Mesodermal cell (in vitro differentiated cells): ENCODE data around the gene LSM2.

Source experiments
- H3K27ac ChIP-seq: 2 replicates; pipeline ENCODE4 v1.7.0; 2013; ENCODE audit warnings: mild to moderate bottlenecking, low read depth, low read length, moderate library complexity; ENCODE audit not compliant: severe bottlenecking
- H3K36me3 ChIP-seq: 2 replicates; pipeline ENCODE4 v1.7.1; 2013; ENCODE audit warnings: mild to moderate bottlenecking, low read length, moderate library complexity; ENCODE audit not compliant: control insufficient read depth, insufficient read depth
- H3K4me1 ChIP-seq: one replicate; pipeline ENCODE4 v1.7.1; 2013; ENCODE audit warnings: mild to moderate bottlenecking, low read length; ENCODE audit not compliant: insufficient read depth, control insufficient read depth, poor library complexity, severe bottlenecking
- H3K4me3 ChIP-seq: 2 replicates; pipeline ENCODE4 v1.7.0; 2013; ENCODE audit warnings: low read length, control low read depth, mild to moderate bottlenecking; ENCODE audit not compliant: insufficient read depth, poor library complexity, severe bottlenecking; ENCODE audit errors: extremely low read depth
- H3K9me3 ChIP-seq: 2 replicates; pipeline ENCODE4 v1.7.1; 2013; ENCODE audit warnings: mild to moderate bottlenecking, low read length, moderate library complexity; ENCODE audit not compliant: control insufficient read depth
- WGBS, 2 experiments: methylation state at CpG; one replicate each; pipeline ENCODE4 v1.1.5; 2013; ENCODE audit warnings: missing lambda C conversion rate in 2 of 2; ENCODE audit not compliant: insufficient coverage in 2 of 2; 5-methylcytosine and 5-hydroxymethylcytosine counted together

Gene LSM2

GRCh38 chr6:31764198-31764597 is 42.6 kb downstream of the LSM2 start:
- Histone ChIP-seq H3K4me3 (no peak overlapping the region), H3K9me3 (no peaks in the 10 kb centered on the region), H3K4me1 (peaks cover 18% of the 10 kb centered on the region), H3K27ac (peak overlapping the region; percentile 29), H3K36me3 (peaks cover 30% of the 10 kb centered on the region)
- 95 to 100% methylated on average over 1 to 2 of the region's 4 CpGs for WGBS, 2 experiments

GRCh38 chr6:31763619-31763940 is 43.2 kb downstream of the LSM2 start:
- no peak overlapping the region for H3K4me3 ChIP-seq
- H3K27ac ChIP-seq: peak overlapping the region; percentile 87
- H3K36me3 ChIP-seq: peaks cover 30% of the 10 kb centered on the region
- WGBS, 2 experiments: 5 to 10% methylated on average over 1 of the region's 1 CpG
- H3K9me3 ChIP-seq: no peaks in the 10 kb centered on the region
- peaks cover 18% of the 10 kb centered on the region for H3K4me1 ChIP-seq

GRCh38 chr6:31762878-31763618 is 43.7 kb downstream of the LSM2 start:
- H3K27ac ChIP-seq: peak overlapping the region; percentile 87
- peaks cover 18% of the 10 kb centered on the region for H3K4me1 ChIP-seq
- H3K4me3 ChIP-seq: no peak overlapping the region
- peaks cover 30% of the 10 kb centered on the region for H3K36me3 ChIP-seq
- 75 to 83% methylated on average over 7 of the region's 8 CpGs for WGBS, 2 experiments
- no peaks in the 10 kb centered on the region for H3K9me3 ChIP-seq

GRCh38 chr6:31762356-31762755 is 44.4 kb downstream of the LSM2 start, which contains the start of gene SAPCD1:
SAPCD1 (plus strand) TSS chr6:31762656; CDS start chr6:31763055, 399 bp downstream.
- Histone ChIP-seq H3K9me3 (no peaks in the 10 kb centered on the region), H3K27ac (peak within 1 kb of the TSS; percentile 87), H3K4me3 (no peak within 1 kb of the TSS), H3K36me3 (peaks cover 30% of the 10 kb centered on the region), H3K4me1 (peaks cover 18% of the 10 kb centered on the region)
- WGBS, 2 experiments: 78 to 83% methylated on average over 1 to 2 of the region's 4 CpGs

- Histone ChIP-seq H3K9me3 (no peaks in the 10 kb centered on the region), H3K4me3 (no peak overlapping the region), H3K27ac (no peak overlapping the region), H3K36me3 (peaks cover 30% of the 10 kb centered on the region), H3K4me1 (peaks cover 18% of the 10 kb centered on the region)
- WGBS, 2 experiments: 93 to 98% methylated on average over 3 to 7 of the region's 8 CpGs
These were observed 45.4 kb downstream of the LSM2 start for GRCh38 chr6:31761343-31761742.

GRCh38 chr6:31760790-31761189 is 46.0 kb downstream of the LSM2 start:
- H3K27ac ChIP-seq: no peak overlapping the region
- H3K36me3 ChIP-seq: peaks cover 30% of the 10 kb centered on the region
- no peaks in the 10 kb centered on the region for H3K9me3 ChIP-seq
- no peak overlapping the region for H3K4me3 ChIP-seq
- H3K4me1 ChIP-seq: peaks cover 18% of the 10 kb centered on the region
- WGBS, 2 experiments: 100% methylated on average over 1 to 2 of the region's 5 CpGs

GRCh38 chr6:31758281-31758680 is 48.5 kb downstream of the LSM2 start:
- peaks cover 8% of the 10 kb centered on the region for H3K4me1 ChIP-seq
- 100% methylated on average over 1 of the region's 2 CpGs for WGBS, 2 experiments
- H3K4me3 ChIP-seq: no peak overlapping the region
- no peaks in the 10 kb centered on the region for H3K9me3 ChIP-seq
- H3K36me3 ChIP-seq: peaks cover 30% of the 10 kb centered on the region
- H3K27ac ChIP-seq: no peak overlapping the region

GRCh38 chr6:31752739-31753319 is 53.9 kb downstream of the LSM2 start:
- H3K4me3 ChIP-seq: no peak overlapping the region
- H3K4me1 ChIP-seq: peaks cover 4% of the 10 kb centered on the region
- no peak overlapping the region for H3K27ac ChIP-seq
- no peaks in the 10 kb centered on the region for H3K9me3 ChIP-seq
- H3K36me3 ChIP-seq: peaks cover under 1% of the 10 kb centered on the region
- 87 to 93% methylated on average over 4 to 8 of the region's 8 CpGs for WGBS, 2 experiments

GRCh38 chr6:31750411-31751022 is 56.2 kb downstream of the LSM2 start:
- H3K27ac ChIP-seq: no peak overlapping the region
- H3K4me1 ChIP-seq: peaks cover 12% of the 10 kb centered on the region
- 94 to 96% methylated on average over 5 to 6 of the region's 7 CpGs for WGBS, 2 experiments
- H3K4me3 ChIP-seq: no peak overlapping the region
- no peaks in the 10 kb centered on the region for H3K9me3 ChIP-seq
- peaks cover 9% of the 10 kb centered on the region for H3K36me3 ChIP-seq

- Histone ChIP-seq H3K9me3 (no peaks in the 10 kb centered on the region), H3K4me3 (no peak overlapping the region), H3K27ac (no peak overlapping the region), H3K36me3 (peaks cover 12% of the 10 kb centered on the region), H3K4me1 (peaks cover 12% of the 10 kb centered on the region)
- WGBS, 2 experiments: 95 to 97% methylated on average over 4 to 5 of the region's 8 CpGs
These were observed 57.3 kb downstream of the LSM2 start for GRCh38 chr6:31749301-31750036.
